Stomach (tissue), 4 donors: ENCODE results near the gene CHRM4.

ENCODE experiments used
- EP300 ChIP-seq: sonication (generic); formaldehyde crosslinking; IDR thresholded peaks from one replicate; pipeline ENCODE4 v1.6.1; 2017; ENCODE audit warnings: antibody characterized with exemption
- POLR2A ChIP-seq, 4 donors: fragments of 450-650 bp; IDR thresholded peaks; one replicate each; pipeline ENCODE4 v1.6.1; 2016; ENCODE audit warnings: antibody characterized with exemption in 4 of 4, control low read depth in 2 of 4, mild to moderate bottlenecking in 1 of 4, moderate library complexity in 1 of 4
- POLR2AphosphoS5 ChIP-seq, 3 donors: sonication (generic); formaldehyde crosslinking; IDR thresholded peaks; one replicate each; pipeline ENCODE4 v1.6.1; 2016; ENCODE audit warnings: antibody characterized with exemption in 3 of 3
- TF ChIP-seq, protein P1 (sequence below), 7 experiments: fragments of 450-650 bp in 4 of 7; fragments of 200-600 bp in 3 of 7; sonication (generic) in 3 of 7; IDR thresholded peaks; one replicate each; pipeline ENCODE4 v1.5.1; 2016 to 2019; ENCODE audit warnings: antibody characterized with exemption in 7 of 7, control low read depth in 2 of 7, mild to moderate bottlenecking in 1 of 7

DNA sequence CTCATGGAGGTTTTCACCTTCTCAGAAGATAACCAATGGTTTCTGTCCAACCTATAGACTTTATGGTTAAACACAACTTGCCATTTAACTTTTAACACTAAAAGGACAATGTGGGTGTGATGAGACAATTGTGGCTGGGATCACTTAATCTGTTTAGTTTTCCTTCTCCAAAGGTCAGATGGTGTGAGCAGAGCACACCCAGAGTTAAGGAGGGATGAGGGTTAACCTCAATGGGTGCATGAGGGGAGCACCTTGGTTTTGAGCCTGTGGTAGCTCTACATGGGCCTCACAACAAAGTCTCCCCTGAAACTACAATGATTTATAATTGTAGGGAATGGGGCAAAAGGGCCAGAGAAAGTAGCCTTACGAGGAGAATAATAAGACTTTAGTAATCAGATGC lies 28.9 kb upstream of the CHRM4 start:
- TF ChIP-seq, protein P1, sequence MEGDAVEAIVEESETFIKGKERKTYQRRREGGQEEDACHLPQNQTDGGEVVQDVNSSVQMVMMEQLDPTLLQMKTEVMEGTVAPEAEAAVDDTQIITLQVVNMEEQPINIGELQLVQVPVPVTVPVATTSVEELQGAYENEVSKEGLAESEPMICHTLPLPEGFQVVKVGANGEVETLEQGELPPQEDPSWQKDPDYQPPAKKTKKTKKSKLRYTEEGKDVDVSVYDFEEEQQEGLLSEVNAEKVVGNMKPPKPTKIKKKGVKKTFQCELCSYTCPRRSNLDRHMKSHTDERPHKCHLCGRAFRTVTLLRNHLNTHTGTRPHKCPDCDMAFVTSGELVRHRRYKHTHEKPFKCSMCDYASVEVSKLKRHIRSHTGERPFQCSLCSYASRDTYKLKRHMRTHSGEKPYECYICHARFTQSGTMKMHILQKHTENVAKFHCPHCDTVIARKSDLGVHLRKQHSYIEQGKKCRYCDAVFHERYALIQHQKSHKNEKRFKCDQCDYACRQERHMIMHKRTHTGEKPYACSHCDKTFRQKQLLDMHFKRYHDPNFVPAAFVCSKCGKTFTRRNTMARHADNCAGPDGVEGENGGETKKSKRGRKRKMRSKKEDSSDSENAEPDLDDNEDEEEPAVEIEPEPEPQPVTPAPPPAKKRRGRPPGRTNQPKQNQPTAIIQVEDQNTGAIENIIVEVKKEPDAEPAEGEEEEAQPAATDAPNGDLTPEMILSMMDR (IDR thresholded peaks at IDR 0.05), result no peak
- no peak for TF ChIP-seq POLR2A (IDR thresholded peaks at IDR 0.05)
- TF ChIP-seq POLR2AphosphoS5 (IDR thresholded peaks at IDR 0.05), result no peak
- no peak for TF ChIP-seq EP300
